SU-DHL-6 (cell line): ENCODE data around the gene CD47.

Source experiments
- H2AFZ ChIP-seq: fragments of 200-600 bp; sonication (generic); 2 replicates; pipeline ENCODE4 v1.6.1; 2014; ENCODE audit warnings: low read depth, mild to moderate bottlenecking, moderate library complexity, mixed read lengths, antibody characterized with exemption, low read length; ENCODE audit not compliant: severe bottlenecking
- H3F3A ChIP-seq: fragments of 200-600 bp; shearing (Covaris generic); 2 replicates; pipeline ENCODE4 v1.6.0; 2016; ENCODE audit warnings: antibody characterized with exemption, mild to moderate bottlenecking; ENCODE audit not compliant: insufficient read depth
- H3K27ac ChIP-seq: fragments of 200-600 bp; sonication (generic); 2 replicates; pipeline ENCODE4 v1.5.1; 2016; ENCODE audit warnings: low read depth, mild to moderate bottlenecking, low read length, moderate library complexity, mixed read lengths
- H3K27me3 ChIP-seq: fragments of 200-600 bp; sonication (generic), shearing (Covaris generic); 2 replicates; pipeline ENCODE4 v1.6.0; 2014; ENCODE audit warnings: mild to moderate bottlenecking, low read length
- H3K36me3 ChIP-seq: fragments of 200-600 bp; sonication (generic); 2 replicates; pipeline ENCODE4 v1.6.1; 2014; ENCODE audit warnings: mild to moderate bottlenecking, low read length, mixed read lengths
- H3K4me2 ChIP-seq: fragments of 300-600, 200-600 bp; shearing (Covaris generic), sonication (generic); 2 replicates; pipeline ENCODE4 v1.6.0; 2014; ENCODE audit warnings: low read length, low read depth, mild to moderate bottlenecking; ENCODE audit not compliant: poor library complexity, severe bottlenecking
- H3K4me3 ChIP-seq: fragments of 200-600 bp; sonication (generic); 2 replicates; pipeline ENCODE4 v1.5.1; 2014; ENCODE audit warnings: antibody characterized with exemption, low read length, mild to moderate bottlenecking, mixed read lengths; ENCODE audit not compliant: insufficient read depth, poor library complexity, severe bottlenecking
- H3K79me2 ChIP-seq: fragments of 200-600 bp; sonication (generic); 2 replicates; pipeline ENCODE4 v1.6.1; 2014; ENCODE audit warnings: mild to moderate bottlenecking, low read length, moderate library complexity; ENCODE audit not compliant: insufficient read depth
- H3K9ac ChIP-seq: fragments of 200-600 bp; sonication (generic); 2 replicates; pipeline ENCODE4 v1.7.0; 2014; ENCODE audit warnings: mild to moderate bottlenecking, low read length
- H3K9me2 ChIP-seq: fragments of 200-600 bp; sonication (generic); replicated peaks from 2 replicates; pipeline ENCODE4 v1.6.1; 2014; ENCODE audit warnings: low read length; ENCODE audit not compliant: insufficient read depth
- H3K9me3 ChIP-seq: fragments of 200-600 bp; sonication (generic); 2 replicates; pipeline ENCODE4 v1.6.1; 2014; ENCODE audit warnings: low read length, mixed read lengths; ENCODE audit not compliant: insufficient read depth
- H4K20me1 ChIP-seq: fragments of 200-600 bp; sonication (generic); 2 replicates; pipeline ENCODE4 v1.6.1; 2014; ENCODE audit warnings: low read depth, mild to moderate bottlenecking, antibody characterized with exemption, low read length, moderate library complexity, mixed read lengths
- CTCF ChIP-seq: fragments of 200-600 bp; sonication (generic); IDR thresholded peaks from one replicate; pipeline ENCODE4 v1.5.1; 2017; ENCODE audit warnings: antibody characterized with exemption, mild to moderate bottlenecking, low read length, moderate library complexity; ENCODE audit not compliant: insufficient read depth, poor library complexity, severe bottlenecking
- EZH2phosphoT487 ChIP-seq: fragments of 200-600 bp; sonication (generic), shearing (Covaris generic); conservative IDR thresholded peaks from 2 replicates; pipeline ENCODE4 v1.6.1; 2018; ENCODE audit warnings: mild to moderate bottlenecking, antibody characterized with exemption, low read length, moderate library complexity, mixed read lengths

CD47 gene

GRCh38 chr3:108092501-108092900, 1.7 kb upstream of the CD47 start:
- Histone ChIP-seq H4K20me1 (peaks cover 5% of the 10 kb centered on the region; the same call in 1 of the 2 replicates), H3K9me3 (no peaks in the 10 kb centered on the region), H3K9me2 (no peaks in the 10 kb centered on the region), H3K79me2 (peaks cover 32% of the 10 kb centered on the region), H3K36me3 (no peaks in the 10 kb centered on the region), H3K4me2 (no peak overlapping the region), H3K9ac (no peak overlapping the region), H3K27ac (no peak overlapping the region), H3K27me3 (no peaks in the 10 kb centered on the region), H3K4me3 (no peak overlapping the region), H3F3A (0 out of 2 replicates have a peak, but pooled peaks cover 9% of the 10 kb centered on the region), H2AFZ (no peak overlapping the region)
- TF ChIP-seq EZH2phosphoT487 (no peak), CTCF (no peak)

- Histone ChIP-seq H3K9ac (peak overlapping the region; percentile 99), H3K9me3 (no peaks in the 10 kb centered on the region), H3K27ac (no peak overlapping the region), H3K9me2 (no peaks in the 10 kb centered on the region), H3K79me2 (peaks cover 40% of the 10 kb centered on the region), H2AFZ (peak overlapping the region; percentile 65), H3K4me3 (peak overlapping the region; percentile 100), H3K4me2 (peak overlapping the region; percentile 56), H3K36me3 (peaks cover under 1% of the 10 kb centered on the region; the same call in 1 of the 2 replicates), H4K20me1 (peaks cover 5% of the 10 kb centered on the region; the same call in 1 of the 2 replicates), H3F3A (0 out of 2 replicates have a peak, but pooled peaks cover 9% of the 10 kb centered on the region), H3K27me3 (no peaks in the 10 kb centered on the region)
- no peak for TF ChIP-seq EZH2phosphoT487
- no peak for TF ChIP-seq CTCF
Observed at GRCh38 chr3:108091498-108092250, 843 bp upstream of the CD47 start.

GRCh38 chr3:108090049-108090700, 656 bp downstream of the CD47 start:
- TF ChIP-seq EZH2phosphoT487: no peak
- no peak for TF ChIP-seq CTCF
- peak overlapping the region; percentile 100 for H3K4me3 ChIP-seq
- H4K20me1 ChIP-seq: peaks cover 5% of the 10 kb centered on the region; the same call in 1 of the 2 replicates
- H3K9me3 ChIP-seq: no peaks in the 10 kb centered on the region
- H3K9ac ChIP-seq: peak overlapping the region; percentile 99
- no peaks in the 10 kb centered on the region for H3K27me3 ChIP-seq
- H3F3A ChIP-seq: 0 out of 2 replicates have a peak, but pooled peaks cover 9% of the 10 kb centered on the region
- no peaks in the 10 kb centered on the region for H3K9me2 ChIP-seq
- H3K27ac ChIP-seq: peak overlapping the region; percentile 81
- peak overlapping the region; percentile 96 for H3K4me2 ChIP-seq
- H3K36me3 ChIP-seq: peaks cover 5% of the 10 kb centered on the region; the same call in 1 of the 2 replicates
- peak overlapping the region; percentile 91 for H2AFZ ChIP-seq
- H3K79me2 ChIP-seq: peaks cover 55% of the 10 kb centered on the region
